GM12865 (cell line): ENCODE data around the gene YTHDF1.

Experiments used
- DNase-seq: peaks from one replicate; pipeline ENCODE4 v3.0.0; 2010; ENCODE audit warnings: low read depth
- H3K4me3 ChIP-seq: 2 replicates; pipeline ENCODE4 v1.5.1; 2011; ENCODE audit warnings: mild to moderate bottlenecking, low read depth, low read length, control low read depth
- CTCF ChIP-seq: IDR thresholded peaks from 2 replicates; pipeline ENCODE4 v1.5.1; 2011; ENCODE audit warnings: low read length, control low read depth, low read depth, inconsistent platforms; ENCODE audit not compliant: insufficient read depth; ENCODE audit errors: missing control alignments

YTHDF1 gene

GRCh38 chr20:63152322-63153253 is 63.3 kb downstream of the YTHDF1 start:
- no peak for DNase-seq

GRCh38 chr20:63151554-63152321 is 64.2 kb downstream of the YTHDF1 start:
- TF ChIP-seq CTCF, result no peak
- H3K4me3 ChIP-seq, result no peak overlapping the region
- DNase-seq, result no peak

More at GRCh38 chr20:63152322-63153253, 63.3 kb downstream of the YTHDF1 start:
- H3K4me3 ChIP-seq, result no peak overlapping the region
- no peak for TF ChIP-seq CTCF

GRCh38 chr20:63150911-63151531 is 64.9 kb downstream of the YTHDF1 start:
- TF ChIP-seq CTCF, result no peak
- H3K4me3 ChIP-seq, result no peak overlapping the region
- no peak for DNase-seq

- no peak overlapping the region for H3K4me3 ChIP-seq
- DNase-seq, result no peak
- TF ChIP-seq CTCF, result no peak
Observed at GRCh38 chr20:63150391-63150898, 65.5 kb downstream of the YTHDF1 start.

GRCh38 chr20:63149531-63150192 is 66.3 kb downstream of the YTHDF1 start:
- TF ChIP-seq CTCF, result no peak
- DNase-seq, result no peak
- no peak overlapping the region for H3K4me3 ChIP-seq

GRCh38 chr20:63148696-63149095 is 67.2 kb downstream of the YTHDF1 start:
- no peak for TF ChIP-seq CTCF
- no peak for DNase-seq

More at GRCh38 chr20:63148696-63149095, 67.2 kb downstream of the YTHDF1 start:
- H3K4me3 ChIP-seq, result no peak overlapping the region
